GM20000 (cell line): ENCODE results near the gene CATSPER1.
"Not testable (repeated sequence)": the region's sequence is repeated elsewhere in the genome, so short reads cannot be mapped to it uniquely, and the experiment has no call there.

Experiments
- DNase-seq: peaks from one replicate; pipeline ENCODE4 v3.0.0; 2012; ENCODE audit warnings: low spot score
- TF ChIP-seq, protein P1 (sequence below): IDR thresholded peaks from 2 replicates; pipeline ENCODE4 v1.5.1; 2012; ENCODE audit warnings: mild to moderate bottlenecking, control low read depth; ENCODE audit errors: extremely low read depth, missing control alignments

The CATSPER1 gene

DNA sequence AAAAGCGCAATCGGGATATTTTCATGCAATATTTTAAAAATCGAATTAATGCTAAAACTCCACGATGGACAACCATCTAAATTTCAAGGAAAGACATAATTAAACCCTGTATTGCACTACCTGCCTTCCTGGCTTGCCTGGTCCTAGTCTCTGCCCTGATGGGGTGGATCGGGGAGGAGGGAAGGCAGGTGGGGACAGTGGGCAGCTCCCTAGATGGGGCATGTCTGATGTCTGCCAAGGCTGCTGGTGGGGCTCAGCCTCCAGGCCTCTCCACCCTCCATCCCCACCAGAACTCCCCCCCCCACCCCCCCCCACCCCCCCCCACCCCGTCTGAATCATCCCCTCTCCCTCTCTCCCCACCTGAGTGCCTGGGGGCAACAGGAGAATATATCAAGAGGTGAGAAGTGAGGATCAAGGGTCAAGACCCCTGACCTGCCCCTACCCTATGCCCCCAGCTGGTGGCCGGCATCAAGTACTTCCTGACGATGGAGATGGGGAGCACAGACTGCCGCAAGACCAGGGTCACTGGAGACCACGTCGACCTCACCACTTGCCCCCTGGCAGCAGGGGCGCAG, 13.8 kb downstream of the CATSPER1 start:
- TF ChIP-seq, protein P1, sequence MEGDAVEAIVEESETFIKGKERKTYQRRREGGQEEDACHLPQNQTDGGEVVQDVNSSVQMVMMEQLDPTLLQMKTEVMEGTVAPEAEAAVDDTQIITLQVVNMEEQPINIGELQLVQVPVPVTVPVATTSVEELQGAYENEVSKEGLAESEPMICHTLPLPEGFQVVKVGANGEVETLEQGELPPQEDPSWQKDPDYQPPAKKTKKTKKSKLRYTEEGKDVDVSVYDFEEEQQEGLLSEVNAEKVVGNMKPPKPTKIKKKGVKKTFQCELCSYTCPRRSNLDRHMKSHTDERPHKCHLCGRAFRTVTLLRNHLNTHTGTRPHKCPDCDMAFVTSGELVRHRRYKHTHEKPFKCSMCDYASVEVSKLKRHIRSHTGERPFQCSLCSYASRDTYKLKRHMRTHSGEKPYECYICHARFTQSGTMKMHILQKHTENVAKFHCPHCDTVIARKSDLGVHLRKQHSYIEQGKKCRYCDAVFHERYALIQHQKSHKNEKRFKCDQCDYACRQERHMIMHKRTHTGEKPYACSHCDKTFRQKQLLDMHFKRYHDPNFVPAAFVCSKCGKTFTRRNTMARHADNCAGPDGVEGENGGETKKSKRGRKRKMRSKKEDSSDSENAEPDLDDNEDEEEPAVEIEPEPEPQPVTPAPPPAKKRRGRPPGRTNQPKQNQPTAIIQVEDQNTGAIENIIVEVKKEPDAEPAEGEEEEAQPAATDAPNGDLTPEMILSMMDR: no peak
- peak; percentile 29 for DNase-seq

DNA sequence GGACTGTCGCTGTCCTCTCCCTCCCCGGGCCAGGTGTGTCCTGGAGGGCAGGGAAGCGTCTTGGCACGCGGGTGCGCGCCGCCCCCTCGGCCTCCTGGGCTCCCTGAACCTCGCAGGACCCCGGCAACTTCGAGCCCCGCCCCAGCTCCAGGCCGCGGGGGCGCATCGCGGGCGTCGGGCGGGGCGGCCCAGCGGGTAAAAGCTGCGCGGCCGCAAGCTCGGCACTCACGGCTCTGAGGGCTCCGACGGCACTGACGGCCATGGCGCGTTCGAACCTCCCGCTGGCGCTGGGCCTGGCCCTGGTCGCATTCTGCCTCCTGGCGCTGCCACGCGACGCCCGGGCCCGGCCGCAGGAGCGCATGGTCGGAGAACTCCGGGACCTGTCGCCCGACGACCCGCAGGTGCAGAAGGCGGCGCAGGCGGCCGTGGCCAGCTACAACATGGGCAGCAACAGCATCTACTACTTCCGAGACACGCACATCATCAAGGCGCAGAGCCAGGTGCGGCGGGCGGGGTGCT, 14.4 kb downstream of the CATSPER1 start, which contains the start of gene CST6:
Gene CST6, plus strand, starts transcription at position 224 of the 519 bp plus-strand sequence. Its CDS starts 37 bp downstream, at position 261.
- peak; percentile 14 for DNase-seq

DNA sequence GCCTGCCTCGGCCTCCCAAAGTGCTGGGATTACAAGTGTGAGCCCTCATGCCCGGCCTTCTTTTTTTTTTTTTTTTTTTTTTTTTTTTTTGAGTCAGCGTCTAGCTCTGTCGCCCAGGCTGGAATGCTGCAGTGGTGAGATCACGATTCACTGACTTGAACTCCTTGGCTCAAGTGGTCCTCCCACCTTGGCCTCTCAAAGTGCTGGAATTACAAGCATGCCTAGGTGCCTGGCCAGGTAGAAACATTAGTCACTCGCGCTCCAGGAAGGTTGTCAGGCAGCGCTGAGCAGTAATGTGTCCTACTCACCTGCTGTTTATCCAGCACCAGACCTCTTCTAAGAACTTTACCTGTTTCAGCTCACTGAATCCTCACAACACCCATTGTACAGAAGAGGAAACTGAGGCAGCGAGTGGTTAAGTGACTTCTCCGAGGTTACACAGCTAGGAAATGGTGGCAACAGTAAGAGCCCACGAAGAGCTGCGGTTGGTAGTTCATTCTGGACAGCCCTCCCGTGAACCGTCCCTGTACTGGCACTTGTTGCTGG, 15.0 kb downstream of the CATSPER1 start:
- TF ChIP-seq, protein P1: no peak
- peak; percentile 29 for DNase-seq

More for the DNA sequence above, 14.4 kb downstream of the CATSPER1 start, which contains the start of gene CST6:
- TF ChIP-seq, protein P1: no peak

DNA sequence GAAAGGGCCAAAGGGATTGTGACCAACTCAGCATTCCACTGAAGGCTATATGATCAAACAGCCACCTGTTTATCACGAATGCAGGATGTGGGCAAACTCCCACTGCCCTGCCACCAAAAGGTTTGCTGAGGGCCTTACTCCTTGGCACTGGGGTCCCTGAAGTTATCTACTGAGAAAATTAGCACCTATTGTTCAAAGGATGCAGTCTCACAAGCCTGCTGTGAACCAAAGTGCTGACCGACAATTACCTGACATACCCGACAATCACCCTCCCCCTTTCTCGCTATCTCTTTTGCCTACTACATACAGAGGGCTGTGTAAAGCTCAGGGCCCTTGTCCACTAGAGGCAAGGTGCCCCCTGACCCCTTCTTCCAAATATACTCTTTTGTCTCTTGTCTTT, 16.2 kb downstream of the CATSPER1 start:
- DNase-seq: not testable (repeated sequence)

DNA sequence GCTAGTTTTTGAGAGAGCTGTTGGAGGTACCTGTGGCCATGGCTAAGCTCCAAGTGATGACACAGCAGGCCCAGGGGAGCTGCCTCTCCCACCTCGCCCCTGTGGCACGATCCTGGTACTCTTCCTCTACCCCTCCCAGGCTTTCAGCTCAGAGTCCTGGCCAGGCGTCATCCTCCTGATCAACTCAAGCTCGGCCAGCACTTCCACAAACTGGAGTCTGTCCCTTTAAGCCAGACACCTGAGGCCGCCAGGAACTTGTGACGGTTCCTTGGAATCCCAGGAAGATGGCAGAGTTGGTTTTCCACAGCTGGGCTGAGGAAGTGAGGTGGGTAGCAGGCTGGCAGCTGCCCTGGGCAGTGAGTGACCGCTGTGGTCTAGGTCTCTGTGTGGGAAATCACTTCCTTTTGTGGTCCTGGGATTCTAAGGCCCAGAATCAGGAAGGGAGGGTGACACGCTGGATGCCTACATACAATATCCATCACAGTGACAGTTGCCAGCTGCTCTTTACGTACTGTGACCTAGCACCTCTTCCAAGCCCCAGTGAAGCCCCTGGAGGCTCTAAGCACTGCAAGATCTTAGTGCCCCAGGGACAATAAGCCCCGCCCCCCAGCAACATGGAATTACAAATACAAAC, 17.7 kb downstream of the CATSPER1 start:
- TF ChIP-seq, protein P1: no peak
- peak; percentile 16 for DNase-seq

DNA sequence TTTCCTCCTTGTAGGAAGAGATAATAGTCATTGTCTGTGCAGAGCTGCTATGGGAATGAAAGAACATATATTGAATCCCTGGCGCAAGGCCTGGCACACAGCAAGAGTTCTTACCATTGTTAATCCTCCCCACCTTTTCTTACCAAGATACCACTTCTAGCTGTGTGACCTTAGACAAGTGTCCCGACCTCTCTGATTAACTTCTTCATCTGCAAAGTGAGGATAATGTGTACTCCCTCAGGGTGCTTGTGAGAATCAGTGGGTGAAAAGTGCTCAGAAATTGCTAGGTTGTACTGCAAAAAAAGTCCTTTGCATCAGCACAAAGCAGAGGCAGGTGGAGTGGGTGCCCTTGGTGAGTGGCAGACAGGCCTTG, 18.2 kb downstream of the CATSPER1 start:
- DNase-seq: no peak

DNA sequence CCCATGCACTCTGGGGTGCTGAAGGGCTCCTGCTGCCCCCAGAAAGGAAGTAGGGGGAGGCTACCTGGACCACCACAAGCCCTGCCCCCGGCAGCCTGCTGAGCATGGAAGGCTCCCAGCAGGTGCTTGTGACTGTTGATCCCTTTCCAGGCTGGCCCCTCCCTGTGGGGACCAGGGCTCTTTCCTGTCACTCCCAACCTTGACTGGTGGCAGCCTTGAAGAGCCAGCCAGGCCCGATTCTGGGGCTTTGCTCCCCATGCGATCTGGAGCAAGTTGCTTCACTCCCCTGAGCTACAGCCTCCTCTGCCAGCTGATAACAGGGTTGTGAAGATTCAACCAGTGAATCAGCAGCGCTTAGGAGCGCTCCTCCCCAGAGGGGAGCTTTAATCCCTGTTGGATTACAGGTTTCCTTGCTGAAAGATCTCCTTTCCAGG, 19.1 kb downstream of the CATSPER1 start:
- DNase-seq: peak; percentile 11
- TF ChIP-seq, protein P1: no peak

More for the DNA sequence above, 18.2 kb downstream of the CATSPER1 start:
- TF ChIP-seq, protein P1: no peak
